Activated CD4-positive, alpha-beta T cell treated with anti-CD3 and anti-CD28 coated beads, Interleukin-2, Interleukin-4, amounts not matched to agents 100 ng/mL and 50 ng/mL, durations not matched to agents 16 hours and 8 hours (primary cell): Measurements from ENCODE around the gene MAD1L1.

Experiments used
- DNase-seq: peaks from one replicate; pipeline ENCODE4 v3.0.0-alpha.2; 2020; ENCODE audit warnings: low spot score

MAD1L1 gene

GRCh38 chr7:1913466-1914282 lies 319.1 kb downstream of the MAD1L1 start:
- no peak for DNase-seq

DNA sequence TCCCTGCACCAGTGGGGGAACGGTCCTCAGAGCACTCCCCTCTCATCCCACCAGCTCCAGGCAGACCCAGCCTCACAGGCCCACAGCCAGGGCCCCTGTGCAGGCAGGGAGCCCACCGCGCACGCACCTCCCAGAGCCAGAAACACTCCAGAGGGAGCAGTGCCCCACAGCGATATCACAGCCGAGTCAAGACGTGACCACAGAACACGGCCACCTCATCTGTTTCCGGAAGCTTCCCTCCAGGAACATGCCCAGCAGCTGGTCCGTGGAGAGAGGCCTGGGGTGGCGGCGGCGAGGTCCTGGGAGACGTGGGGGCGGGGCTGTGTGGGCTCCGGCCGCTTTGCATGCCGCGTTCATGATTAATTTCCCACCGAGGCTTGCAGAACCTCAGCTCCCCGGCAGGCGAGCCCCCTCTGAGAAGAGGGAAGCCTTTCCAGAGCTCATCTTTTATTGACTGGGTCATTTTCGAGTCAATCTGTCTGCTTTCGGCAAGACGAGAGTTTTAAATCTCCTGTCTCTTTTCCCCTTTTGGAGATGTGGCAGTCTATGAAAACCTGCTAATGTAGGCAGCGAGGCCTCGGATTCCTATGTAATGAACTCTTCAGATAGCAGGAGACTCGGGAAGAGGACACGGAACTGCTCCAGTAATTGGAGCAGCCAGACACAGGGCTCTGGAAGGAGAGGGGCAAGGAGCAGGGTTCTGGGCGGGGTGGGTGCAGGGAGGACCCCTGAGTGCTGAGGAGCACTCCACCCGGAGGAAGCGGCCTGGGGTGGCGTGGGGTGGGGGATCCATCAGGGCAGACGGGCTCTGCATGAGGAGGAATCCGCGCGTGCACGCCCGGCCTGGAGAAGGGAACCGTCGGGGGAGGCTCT lies 319.9 kb downstream of the MAD1L1 start:
- no peak for DNase-seq

DNA sequence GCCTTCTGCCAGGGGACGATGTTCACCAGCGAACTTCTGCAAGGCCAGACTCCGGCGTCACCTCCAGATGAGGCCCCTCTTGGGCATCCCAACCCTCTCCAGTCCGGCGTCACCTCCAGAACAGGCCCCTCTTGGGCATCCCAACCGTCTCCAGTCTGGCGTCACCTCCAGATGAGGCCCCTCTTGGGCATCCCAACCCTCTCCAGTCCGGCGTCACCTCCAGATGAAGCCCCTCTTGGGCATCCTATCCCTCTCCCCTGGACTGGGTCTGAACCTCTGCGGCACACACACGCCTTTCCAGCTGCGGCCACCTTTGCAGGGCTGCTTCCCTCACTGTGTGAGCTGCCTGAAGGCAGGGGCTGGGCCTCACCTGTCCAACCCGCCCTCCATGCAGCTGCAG lies 321.2 kb downstream of the MAD1L1 start:
- DNase-seq = no peak

DNA sequence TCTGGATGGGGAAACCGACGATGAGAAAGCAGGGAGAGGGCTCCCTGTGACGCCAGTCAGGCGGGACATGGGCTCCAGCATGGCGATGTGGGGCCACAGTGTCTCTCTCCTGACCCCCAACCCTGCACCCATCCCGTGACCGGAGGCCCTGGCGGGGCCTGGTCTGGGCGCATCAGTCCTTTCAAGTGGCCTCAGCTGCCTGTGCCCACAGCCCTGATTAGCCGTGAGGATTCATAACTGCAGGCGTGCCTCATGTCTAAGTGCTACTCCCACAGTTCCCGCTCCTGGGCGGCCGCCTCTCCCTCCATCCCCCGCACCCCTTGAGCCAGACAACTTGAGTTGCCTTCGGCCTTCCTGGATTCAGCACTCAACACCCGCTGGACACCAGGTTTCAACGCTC lies 321.9 kb downstream of the MAD1L1 start:
- no peak for DNase-seq

- DNase-seq = no peak
These were observed 322.6 kb downstream of the MAD1L1 start for GRCh38 chr7:1910081-1910685.

DNA sequence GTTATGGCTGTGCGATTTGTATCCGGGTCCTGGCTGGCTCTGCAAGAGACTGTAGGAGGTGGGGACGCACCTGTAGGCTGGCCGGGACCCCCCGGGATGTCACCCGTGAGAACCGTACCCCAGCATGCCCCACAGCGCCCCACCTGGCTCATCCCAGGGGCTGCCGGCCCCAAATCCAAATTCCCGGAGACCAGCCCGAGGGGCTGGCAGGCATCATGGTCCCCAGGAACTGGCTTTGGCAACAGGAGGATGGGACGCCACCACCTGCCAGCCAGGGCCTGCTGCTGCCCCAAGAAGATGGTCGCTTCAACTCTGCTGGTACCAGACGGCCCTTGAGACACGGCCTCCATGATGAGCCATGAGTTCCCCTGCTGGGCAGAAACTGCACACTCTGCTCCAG lies 323.3 kb downstream of the MAD1L1 start:
- DNase-seq = no peak

DNA sequence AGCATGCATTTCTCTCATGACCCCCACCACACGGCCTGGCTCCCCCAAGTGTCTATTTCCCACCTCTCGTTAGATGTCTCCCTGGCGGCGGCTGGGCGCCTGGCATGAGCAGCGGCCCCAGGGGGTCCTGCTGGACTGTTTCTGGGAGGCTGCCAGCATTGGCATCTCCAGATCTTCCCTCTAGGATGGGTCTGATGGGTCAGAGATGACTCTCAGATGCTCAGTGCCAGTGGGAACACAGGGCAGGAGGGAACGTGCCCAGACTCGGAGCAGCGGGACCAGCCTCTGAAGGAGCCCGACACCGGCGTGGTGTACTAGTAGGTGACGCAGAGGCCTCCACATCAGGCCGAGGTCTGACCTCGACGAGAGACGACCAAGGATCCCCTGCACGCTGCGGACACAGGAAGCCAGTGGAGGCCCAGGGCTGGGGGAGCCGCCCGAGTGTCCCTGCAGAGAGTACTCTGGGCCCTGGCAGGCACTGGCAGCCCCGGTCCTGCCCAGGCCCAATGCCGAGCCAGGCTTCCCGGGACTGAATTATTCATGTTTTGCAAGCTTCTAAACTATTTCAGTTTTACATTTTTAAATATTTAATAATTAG lies 323.8 kb downstream of the MAD1L1 start:
- no peak for DNase-seq

GRCh38 chr7:1907751-1908365 lies 324.9 kb downstream of the MAD1L1 start:
- no peak for DNase-seq

DNA sequence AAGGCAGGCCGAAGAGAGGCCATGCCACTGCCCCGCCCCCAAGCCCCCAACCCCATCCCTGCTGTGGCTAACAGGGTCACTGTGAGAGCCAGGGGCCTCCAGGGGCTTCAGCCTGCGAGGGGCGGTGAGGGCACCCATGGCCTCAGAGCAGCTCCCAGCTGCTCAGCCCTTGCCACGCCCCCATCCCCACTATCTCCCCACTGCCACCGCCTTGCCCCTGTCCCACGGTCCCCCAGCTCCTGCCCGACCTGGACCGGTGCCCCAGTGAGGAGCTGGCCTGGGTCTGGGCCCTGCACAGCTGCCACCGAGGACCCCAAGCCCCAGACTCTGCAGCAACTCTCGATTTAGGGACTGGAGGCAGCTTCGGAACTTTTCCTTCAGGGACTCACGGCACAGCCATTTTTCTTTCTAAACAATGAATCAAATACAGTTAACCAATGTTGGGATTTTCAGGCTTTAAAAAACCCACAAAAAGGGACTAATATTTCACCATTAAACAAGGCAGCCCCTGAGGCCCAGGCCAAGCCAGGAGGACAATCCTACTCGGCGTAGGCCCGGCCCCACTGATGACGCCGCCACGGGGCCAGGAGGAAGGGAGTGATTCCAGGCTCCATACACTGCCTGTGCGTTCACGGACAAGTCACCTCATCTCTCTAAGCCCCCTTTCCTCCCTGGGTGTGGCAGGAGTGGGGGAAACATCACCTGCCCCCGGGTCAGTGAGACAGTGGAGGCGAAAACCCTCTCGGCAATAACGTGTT lies 325.6 kb downstream of the MAD1L1 start:
- no peak for DNase-seq

GRCh38 chr7:1906087-1906830 lies 326.5 kb downstream of the MAD1L1 start:
- no peak for DNase-seq

GRCh38 chr7:1902231-1902855 lies 330.4 kb downstream of the MAD1L1 start:
- no peak for DNase-seq

- DNase-seq = no peak
These were observed 331.1 kb downstream of the MAD1L1 start for GRCh38 chr7:1901431-1902210.

- no peak for DNase-seq
These were observed 331.9 kb downstream of the MAD1L1 start for GRCh38 chr7:1900847-1901246.

DNA sequence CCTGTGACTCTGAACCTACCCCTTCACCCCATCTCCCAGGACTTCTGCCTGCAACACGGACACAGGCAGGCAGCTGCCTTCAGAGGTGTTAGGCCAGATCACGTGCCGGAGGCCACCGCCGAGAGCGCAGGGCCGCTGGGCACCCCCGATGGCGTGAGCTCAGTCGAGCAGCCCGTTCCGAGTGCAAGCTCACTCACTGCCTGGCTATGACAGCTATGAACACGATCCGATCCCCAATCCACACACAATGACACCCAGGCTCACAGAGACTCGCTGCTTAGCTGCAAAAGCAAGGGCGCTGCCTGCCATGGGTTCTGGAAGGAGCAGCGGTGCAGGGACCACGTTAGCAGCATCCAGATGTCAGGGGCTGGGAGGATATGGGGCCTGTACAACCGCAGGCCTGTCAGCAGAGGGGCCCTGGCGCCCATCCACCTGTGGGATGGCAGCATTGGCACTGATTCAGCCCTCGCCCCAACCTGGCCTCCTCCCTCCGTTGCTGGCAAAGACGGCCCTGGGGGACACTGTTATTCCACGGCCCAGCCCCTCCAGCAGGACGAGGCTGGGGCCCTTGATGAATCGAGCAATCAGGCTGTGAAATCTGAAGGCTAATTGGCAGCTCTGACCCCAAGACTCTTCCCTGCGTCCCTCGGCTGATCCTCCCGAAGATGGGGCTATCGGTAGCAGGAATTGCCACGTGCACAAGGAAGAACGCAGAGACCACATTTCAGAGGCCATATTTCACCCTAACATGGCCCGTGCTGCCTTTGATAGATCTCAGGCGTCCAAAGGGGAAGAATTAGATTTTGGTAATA lies 332.6 kb downstream of the MAD1L1 start:
- no peak for DNase-seq

- no peak for DNase-seq
These were observed 333.5 kb downstream of the MAD1L1 start for GRCh38 chr7:1899196-1899595.

DNA sequence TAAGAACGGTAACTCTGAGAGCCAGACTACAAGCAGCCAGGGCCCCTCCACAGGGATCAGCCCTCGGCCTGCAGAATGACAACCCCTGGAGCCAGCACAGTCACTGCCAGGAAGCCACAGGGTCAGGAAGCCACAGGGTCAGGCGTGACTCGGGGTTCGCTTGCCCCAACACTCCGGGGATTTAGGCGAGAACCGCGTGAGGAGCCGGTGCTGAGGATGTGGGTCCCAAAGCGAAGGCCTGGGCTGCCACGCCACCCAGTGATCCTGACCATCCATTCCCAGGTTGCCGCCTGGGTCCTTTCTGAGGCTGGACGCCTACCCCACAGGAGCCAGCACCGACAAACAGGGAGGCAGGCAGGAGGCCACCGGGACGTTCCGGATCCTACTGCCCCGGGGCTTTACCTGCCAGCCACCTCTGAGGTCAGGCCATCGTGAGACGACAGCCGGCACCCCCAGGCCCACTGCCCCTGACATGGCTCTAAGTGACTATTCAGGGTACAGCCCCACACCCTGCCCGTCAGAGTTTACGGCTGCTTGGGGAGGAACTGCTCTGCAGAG lies 334.0 kb downstream of the MAD1L1 start:
- no peak for DNase-seq

DNA sequence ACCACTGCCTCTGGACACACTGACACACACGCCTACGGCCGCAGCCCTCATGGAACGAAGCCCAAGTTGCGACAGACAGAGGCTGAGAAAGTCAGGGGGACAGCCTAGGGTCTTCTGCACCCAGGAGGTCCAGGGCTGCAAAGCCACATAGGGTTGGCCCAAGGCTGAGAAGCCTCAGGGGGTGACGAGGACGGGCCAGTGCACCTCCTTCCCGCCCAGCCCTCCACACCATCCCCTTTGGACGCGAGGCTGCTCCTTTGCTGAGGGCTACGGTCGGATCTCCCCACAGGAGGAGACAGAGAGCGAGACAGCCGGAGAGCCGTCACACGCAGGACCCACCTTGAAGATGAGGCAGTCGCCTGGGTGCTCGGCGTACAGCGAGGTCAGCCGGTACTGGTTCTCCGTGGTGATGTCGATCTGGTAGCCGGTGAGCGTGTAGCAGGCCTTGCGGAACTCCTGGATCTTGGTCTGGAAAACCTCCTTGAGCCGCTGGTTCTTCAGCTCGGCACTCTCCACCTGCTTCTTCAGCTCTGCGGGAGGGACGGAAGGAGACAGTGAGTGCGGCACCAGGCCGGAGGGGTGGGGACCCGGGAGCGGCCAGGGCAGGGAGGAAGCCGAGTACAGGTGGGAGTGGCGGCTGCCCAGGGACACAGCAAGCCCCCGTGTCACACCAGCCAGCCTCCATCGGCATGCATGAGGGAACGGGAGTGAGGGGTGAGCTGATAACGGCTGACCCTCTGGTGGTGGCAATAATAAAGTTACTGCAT lies 334.7 kb downstream of the MAD1L1 start:
- no peak for DNase-seq
